ENCODE measurements around the gene MRPL32. TPM values are rescaled to one million over a fixed set of nuclear protein-coding genes. Genes with fewer than 3 reads are reported as not detected.

MRPL32 gene
- total RNA-seq, 5 donors from 2014 or later (not counting 1 experiment from before 2014, with no cell fraction given): 37.0 to 46.6 (median 40.8) TPM

DNA sequence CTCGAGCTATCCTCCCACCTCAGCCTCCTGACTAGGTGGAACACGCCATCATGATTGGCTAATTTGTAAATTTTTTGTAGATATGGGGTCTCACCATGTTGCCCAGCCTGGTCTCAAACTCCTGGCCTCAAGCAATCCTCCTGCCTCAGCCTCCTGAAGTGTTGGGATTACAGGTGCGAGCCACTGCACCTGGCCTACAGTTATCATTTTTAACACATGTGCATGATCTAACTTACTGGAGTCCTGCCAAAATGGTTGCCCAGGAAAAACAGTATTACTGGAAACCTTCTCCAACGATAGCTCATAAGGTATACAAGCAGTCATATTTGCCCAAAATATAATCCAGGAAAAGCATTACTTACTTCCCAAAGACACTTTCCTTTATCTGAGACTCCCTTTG lies 20.2 kb downstream of the MRPL32 start:
- ATAC-seq (replicated peaks in 1 of 4): no peak
- Mint-ChIP-seq H3K4me3 (no peak overlapping the region), H3K36me3 (peaks cover 5% of the 10 kb centered on the region), H3K27ac (no peak overlapping the region), H3K27me3 (peaks cover 0 to 4% of the 10 kb centered on the region in 2 donors), H3K4me1 (no peaks in the 10 kb centered on the region), H3K9me3 (peaks cover 0 to 10% (median 7%) of the 10 kb centered on the region in 3 donors)
- no peak for DNase-seq
- Histone ChIP-seq H3K27me3 (replicated peaks in 1 of 2; ENCODE audit: control insufficient read depth in 2 of 2, extremely low read depth in 1 of 2, insufficient read depth in 2 of 2, low read length in 1 of 2) (peaks cover 0 to 2% of the 10 kb centered on the region in 2 experiments), H3K4me3 (ENCODE audit: control insufficient read depth in 1 of 2, extremely low read depth in 1 of 2, low read length in 1 of 2) (no peak overlapping the region), H3K4me1 (ENCODE audit: control insufficient read depth in 1 of 2, extremely low read depth in 1 of 2, insufficient read depth in 2 of 2, low read length in 2 of 2) (no peaks in the 10 kb centered on the region), H3K27ac (ENCODE audit: low read length) (no peak overlapping the region), H3K36me3 (ENCODE audit: control insufficient read depth in 2 of 2, extremely low read depth in 1 of 2, insufficient read depth in 1 of 2, low read length in 1 of 2) (no peaks in the 10 kb centered on the region), H3K9me3 (no peaks in the 10 kb centered on the region)
- POLR2A ChIA-PET: no interaction called here
- CTCF ChIA-PET: no interaction called here
- 87% methylated on average over 2 of the region's 4 CpGs for WGBS (ENCODE audit: insufficient coverage)

DNA sequence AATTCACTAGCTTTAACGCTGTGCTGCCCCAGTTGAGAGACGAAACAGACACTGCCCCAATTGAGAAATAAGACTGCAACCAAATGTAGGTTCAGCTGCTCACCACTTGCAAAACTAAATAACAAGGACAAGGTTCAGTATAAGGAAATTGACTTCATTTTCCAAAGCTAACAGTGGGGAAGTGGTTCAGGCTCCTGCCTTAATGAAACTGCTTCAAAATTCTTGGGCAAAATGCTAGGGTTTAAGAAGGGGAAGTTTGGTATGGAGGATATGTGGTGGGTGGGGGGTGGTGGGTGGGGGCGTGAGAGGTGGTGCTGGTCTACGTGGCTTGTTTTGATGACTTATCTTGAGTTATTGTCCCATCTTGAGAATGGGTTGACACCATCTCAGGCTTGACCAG lies 21.8 kb downstream of the MRPL32 start:
- 94% methylated on average over 2 of the region's 4 CpGs for WGBS (ENCODE audit: insufficient coverage)
- POLR2A ChIA-PET: no interaction called here

DNA sequence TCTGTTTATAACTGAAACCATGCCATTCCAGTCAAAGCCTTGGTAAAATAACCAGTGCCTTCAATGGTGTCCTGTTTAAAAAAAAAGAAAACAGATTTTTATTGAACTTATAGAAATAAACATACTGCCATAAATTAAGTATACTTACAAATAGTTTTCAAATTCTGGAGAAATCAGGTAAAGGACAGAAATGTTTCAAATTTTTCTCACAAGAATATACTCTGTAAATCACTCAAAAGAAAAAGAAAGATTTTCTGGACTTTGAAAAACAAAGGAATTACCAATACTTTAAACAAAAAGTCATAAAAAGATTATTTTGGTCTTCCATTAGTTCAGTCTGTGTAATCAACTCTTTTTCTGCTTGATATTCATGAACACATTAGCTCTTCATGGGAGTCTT lies 23.9 kb downstream of the MRPL32 start:
- H3K27ac ChIP-seq (ENCODE audit: low read length): no peak overlapping the region
- H3K27ac Mint-ChIP-seq: no peak overlapping the region
- H3K27me3 Mint-ChIP-seq: peaks cover 9% of the 10 kb centered on the region in 2 donors
- H3K9me3 Mint-ChIP-seq: peaks cover 0 to 10% (median 8%) of the 10 kb centered on the region in 3 donors
- H3K27me3 ChIP-seq (replicated peaks in 1 of 2; ENCODE audit: control insufficient read depth in 2 of 2, extremely low read depth in 1 of 2, insufficient read depth in 2 of 2, low read length in 1 of 2): peaks cover 2 to 3% of the 10 kb centered on the region in 2 experiments
- no peaks in the 10 kb centered on the region for H3K9me3 ChIP-seq
- ChIA-PET POLR2A (no interaction called here), CTCF (no interaction called here)
- ATAC-seq (replicated peaks in 1 of 4) (no peak), DNase-seq (no peak)
- H3K4me3 ChIP-seq (ENCODE audit: control insufficient read depth in 1 of 2, extremely low read depth in 1 of 2, low read length in 1 of 2): no peak overlapping the region
- no peaks in the 10 kb centered on the region for H3K4me1 ChIP-seq (ENCODE audit: control insufficient read depth in 1 of 2, extremely low read depth in 1 of 2, insufficient read depth in 2 of 2, low read length in 2 of 2)
- H3K36me3 Mint-ChIP-seq: peaks cover 5% of the 10 kb centered on the region
- no peak overlapping the region for H3K4me3 Mint-ChIP-seq
- no peaks in the 10 kb centered on the region for H3K36me3 ChIP-seq (ENCODE audit: control insufficient read depth in 2 of 2, extremely low read depth in 1 of 2, insufficient read depth in 1 of 2, low read length in 1 of 2)
- H3K4me1 Mint-ChIP-seq: no peaks in the 10 kb centered on the region

More for the DNA sequence above, 21.8 kb downstream of the MRPL32 start:
- H3K4me3 Mint-ChIP-seq: no peak overlapping the region
- H3K4me3 ChIP-seq (ENCODE audit: control insufficient read depth in 1 of 2, extremely low read depth in 1 of 2, low read length in 1 of 2): no peak overlapping the region
- DNase-seq (no peak), ATAC-seq (replicated peaks in 1 of 4) (no peak)
- no peaks in the 10 kb centered on the region for H3K4me1 Mint-ChIP-seq
- H3K36me3 Mint-ChIP-seq: peaks cover 5% of the 10 kb centered on the region
- peaks cover 0 to 10% (median 8%) of the 10 kb centered on the region in 3 donors for H3K9me3 Mint-ChIP-seq
- no peak overlapping the region for H3K27ac ChIP-seq (ENCODE audit: low read length)
- no peaks in the 10 kb centered on the region for H3K9me3 ChIP-seq
- no peaks in the 10 kb centered on the region for H3K36me3 ChIP-seq (ENCODE audit: control insufficient read depth in 2 of 2, extremely low read depth in 1 of 2, insufficient read depth in 1 of 2, low read length in 1 of 2)
- no peak overlapping the region for H3K27ac Mint-ChIP-seq
- peaks cover 0 to 4% of the 10 kb centered on the region in 2 donors for H3K27me3 Mint-ChIP-seq
- peaks cover 0 to 2% of the 10 kb centered on the region in 2 experiments for H3K27me3 ChIP-seq (replicated peaks in 1 of 2; ENCODE audit: control insufficient read depth in 2 of 2, extremely low read depth in 1 of 2, insufficient read depth in 2 of 2, low read length in 1 of 2)
- CTCF ChIA-PET: interaction anchor here in 1 of 2 donors (1.1 kb wide), 1 partner anchor 13 kb away, joined by 4 read pairs; no protein-coding TSS in a partner anchor
- no peaks in the 10 kb centered on the region for H3K4me1 ChIP-seq (ENCODE audit: control insufficient read depth in 1 of 2, extremely low read depth in 1 of 2, insufficient read depth in 2 of 2, low read length in 2 of 2)

DNA sequence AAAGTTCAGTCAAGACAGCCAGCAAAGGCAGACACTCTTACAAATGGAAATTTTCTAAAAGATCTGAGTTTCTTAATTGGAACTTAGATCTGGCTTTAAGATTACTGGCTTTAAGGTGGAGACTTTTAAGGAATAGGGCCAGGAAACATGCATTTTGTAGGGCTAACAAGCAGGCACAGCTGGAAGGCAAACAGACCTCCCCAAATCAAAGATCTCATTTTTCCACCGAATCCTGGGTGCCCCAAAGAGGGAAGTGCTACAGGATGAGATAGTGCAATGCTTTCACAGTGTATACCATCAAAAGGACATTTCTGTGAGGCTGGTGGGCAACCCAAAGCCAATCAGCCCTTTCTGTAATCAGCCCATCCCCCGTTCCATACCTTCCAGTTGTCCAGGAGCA lies 27.4 kb downstream of the MRPL32 start:
- peaks cover 0 to 10% (median 8%) of the 10 kb centered on the region in 3 donors for H3K9me3 Mint-ChIP-seq
- ChIA-PET CTCF (no interaction called here), POLR2A (no interaction called here)
- no peak overlapping the region for H3K4me3 Mint-ChIP-seq
- no peaks in the 10 kb centered on the region for H3K4me1 Mint-ChIP-seq
- WGBS (ENCODE audit: insufficient coverage): no CpG with 5 or more reads among the region's 2 CpGs
- Histone ChIP-seq H3K27ac (ENCODE audit: low read length) (no peak overlapping the region), H3K36me3 (ENCODE audit: control insufficient read depth in 2 of 2, extremely low read depth in 1 of 2, insufficient read depth in 1 of 2, low read length in 1 of 2) (no peaks in the 10 kb centered on the region), H3K4me3 (ENCODE audit: control insufficient read depth in 1 of 2, extremely low read depth in 1 of 2, low read length in 1 of 2) (no peak overlapping the region), H3K4me1 (ENCODE audit: control insufficient read depth in 1 of 2, extremely low read depth in 1 of 2, insufficient read depth in 2 of 2, low read length in 2 of 2) (no peaks in the 10 kb centered on the region), H3K27me3 (replicated peaks in 1 of 2; ENCODE audit: control insufficient read depth in 2 of 2, extremely low read depth in 1 of 2, insufficient read depth in 2 of 2, low read length in 1 of 2) (peaks cover 0 to 3% of the 10 kb centered on the region in 2 experiments), H3K9me3 (no peaks in the 10 kb centered on the region)
- no peak overlapping the region for H3K27ac Mint-ChIP-seq
- ATAC-seq (replicated peaks in 1 of 4) (no peak), DNase-seq (no peak)
- H3K36me3 Mint-ChIP-seq: peaks cover 5% of the 10 kb centered on the region
- H3K27me3 Mint-ChIP-seq: peaks cover 9 to 15% of the 10 kb centered on the region in 2 donors

DNA sequence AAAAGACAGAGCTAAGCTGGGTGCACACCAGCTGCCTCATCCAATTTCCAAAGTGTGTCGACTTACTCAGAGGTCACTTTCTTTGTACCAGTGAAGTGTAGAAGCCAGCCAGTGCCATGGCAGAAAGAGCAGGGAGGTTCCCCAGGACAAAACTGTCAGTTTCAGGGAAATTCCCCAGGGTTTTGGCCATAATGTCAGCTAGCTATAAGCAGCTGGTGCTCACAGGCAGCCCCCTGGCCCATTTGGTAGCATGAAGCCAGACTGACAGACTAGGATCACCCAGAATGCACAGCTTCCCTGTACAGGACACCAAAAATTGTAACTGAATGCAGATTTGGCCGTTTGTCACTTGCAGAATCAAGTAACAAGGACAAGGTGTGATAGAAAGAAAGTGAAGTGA lies 28.6 kb downstream of the MRPL32 start:
- Mint-ChIP-seq H3K27me3 (peaks cover 9 to 15% of the 10 kb centered on the region in 2 donors), H3K27ac (no peak overlapping the region), H3K4me3 (no peak overlapping the region), H3K36me3 (no peaks in the 10 kb centered on the region), H3K9me3 (peaks cover 0 to 4% (median 4%) of the 10 kb centered on the region in 3 donors), H3K4me1 (no peaks in the 10 kb centered on the region)
- CTCF ChIA-PET: no interaction called here
- H3K27ac ChIP-seq (ENCODE audit: low read length): no peak overlapping the region
- no peak for ATAC-seq (replicated peaks in 1 of 4)
- POLR2A ChIA-PET: interaction anchor here in 1 of 2 donors (0.6 kb wide), 1 partner anchor 20 kb away, joined by 3 read pairs; no protein-coding TSS in a partner anchor
- 67% methylated on average over 1 of the region's 2 CpGs for WGBS (ENCODE audit: insufficient coverage)
- no peaks in the 10 kb centered on the region for H3K36me3 ChIP-seq (ENCODE audit: control insufficient read depth in 2 of 2, extremely low read depth in 1 of 2, insufficient read depth in 1 of 2, low read length in 1 of 2)
- DNase-seq: no peak
- peaks cover 0 to 3% of the 10 kb centered on the region in 2 experiments for H3K27me3 ChIP-seq (replicated peaks in 1 of 2; ENCODE audit: control insufficient read depth in 2 of 2, extremely low read depth in 1 of 2, insufficient read depth in 2 of 2, low read length in 1 of 2)
- no peaks in the 10 kb centered on the region for H3K4me1 ChIP-seq (ENCODE audit: control insufficient read depth in 1 of 2, extremely low read depth in 1 of 2, insufficient read depth in 2 of 2, low read length in 2 of 2)
- H3K9me3 ChIP-seq: no peaks in the 10 kb centered on the region
- H3K4me3 ChIP-seq (ENCODE audit: control insufficient read depth in 1 of 2, extremely low read depth in 1 of 2, low read length in 1 of 2): no peak overlapping the region

DNA sequence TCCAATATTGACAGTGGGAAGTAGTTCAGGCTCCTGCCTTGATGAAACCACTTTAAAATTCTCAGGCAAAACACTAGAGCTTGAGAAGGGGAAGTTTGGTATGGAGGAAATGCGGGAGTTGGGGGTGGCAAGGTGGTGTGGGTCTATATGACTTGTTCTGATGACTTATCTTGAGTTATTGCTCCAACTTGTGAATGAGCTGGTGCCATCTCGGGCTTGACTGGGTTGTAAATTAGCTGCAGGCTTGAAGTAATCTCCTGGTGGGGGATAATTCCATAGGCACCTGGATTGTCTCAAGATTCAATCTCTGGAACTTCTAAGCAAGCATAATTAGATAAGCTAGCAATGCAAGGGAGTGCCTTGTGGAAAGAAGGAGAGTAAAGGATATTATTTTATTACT lies 29.0 kb downstream of the MRPL32 start:
- ATAC-seq (replicated peaks in 1 of 4): no peak

DNA sequence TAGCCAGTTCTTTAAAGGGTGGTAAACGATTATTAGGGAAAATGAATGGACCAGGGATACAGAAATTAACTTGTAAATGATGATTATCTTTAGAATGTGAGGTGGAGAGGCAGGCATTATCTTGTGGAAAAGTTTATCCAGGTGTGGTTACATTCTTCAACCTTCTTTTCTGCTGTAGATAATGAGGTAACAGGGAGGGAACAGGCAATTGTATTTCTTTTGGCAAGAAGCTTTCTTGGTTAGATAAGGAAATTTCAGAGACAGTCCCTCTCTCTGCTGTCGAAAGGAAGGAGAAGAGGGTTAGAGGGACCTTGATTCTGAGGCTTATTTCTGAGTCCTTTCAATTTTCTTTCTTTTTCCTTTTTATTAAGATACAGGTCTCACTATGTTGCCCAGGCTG lies 32.1 kb downstream of the MRPL32 start:
- POLR2A ChIA-PET: no interaction called here
- Histone ChIP-seq H3K36me3 (ENCODE audit: control insufficient read depth in 2 of 2, extremely low read depth in 1 of 2, insufficient read depth in 1 of 2, low read length in 1 of 2) (no peaks in the 10 kb centered on the region), H3K4me3 (ENCODE audit: control insufficient read depth in 1 of 2, extremely low read depth in 1 of 2, low read length in 1 of 2) (no peak overlapping the region), H3K27ac (ENCODE audit: low read length) (no peak overlapping the region), H3K4me1 (ENCODE audit: control insufficient read depth in 1 of 2, extremely low read depth in 1 of 2, insufficient read depth in 2 of 2, low read length in 2 of 2) (no peaks in the 10 kb centered on the region), H3K27me3 (replicated peaks in 1 of 2; ENCODE audit: control insufficient read depth in 2 of 2, extremely low read depth in 1 of 2, insufficient read depth in 2 of 2, low read length in 1 of 2) (peaks cover 0 to 3% of the 10 kb centered on the region in 2 experiments), H3K9me3 (no peaks in the 10 kb centered on the region)
- Mint-ChIP-seq H3K4me1 (no peaks in the 10 kb centered on the region), H3K36me3 (no peaks in the 10 kb centered on the region), H3K27me3 (peaks cover 15 to 17% of the 10 kb centered on the region in 2 donors), H3K27ac (no peak overlapping the region), H3K9me3 (no peaks in the 10 kb centered on the region), H3K4me3 (no peak overlapping the region)
- no peak for DNase-seq
- 0% methylated on average over 1 of the region's 2 CpGs for WGBS (ENCODE audit: insufficient coverage)
- no peak for ATAC-seq (replicated peaks in 1 of 4)
- CTCF ChIA-PET: no interaction called here

More for the DNA sequence above, 29.0 kb downstream of the MRPL32 start:
- Histone ChIP-seq H3K4me3 (ENCODE audit: control insufficient read depth in 1 of 2, extremely low read depth in 1 of 2, low read length in 1 of 2) (no peak overlapping the region), H3K9me3 (no peaks in the 10 kb centered on the region), H3K27me3 (replicated peaks in 1 of 2; ENCODE audit: control insufficient read depth in 2 of 2, extremely low read depth in 1 of 2, insufficient read depth in 2 of 2, low read length in 1 of 2) (peaks cover 0 to 3% of the 10 kb centered on the region in 2 experiments), H3K27ac (ENCODE audit: low read length) (no peak overlapping the region), H3K36me3 (ENCODE audit: control insufficient read depth in 2 of 2, extremely low read depth in 1 of 2, insufficient read depth in 1 of 2, low read length in 1 of 2) (no peaks in the 10 kb centered on the region), H3K4me1 (ENCODE audit: control insufficient read depth in 1 of 2, extremely low read depth in 1 of 2, insufficient read depth in 2 of 2, low read length in 2 of 2) (no peaks in the 10 kb centered on the region)
- Mint-ChIP-seq H3K4me3 (no peak overlapping the region), H3K27me3 (peaks cover 9 to 15% of the 10 kb centered on the region in 2 donors), H3K4me1 (no peaks in the 10 kb centered on the region), H3K36me3 (no peaks in the 10 kb centered on the region), H3K27ac (no peak overlapping the region), H3K9me3 (peaks cover 0 to 4% (median 4%) of the 10 kb centered on the region in 3 donors)
- ChIA-PET CTCF (no interaction called here), POLR2A (no interaction called here)
- 14% methylated on average over 1 of the region's 2 CpGs for WGBS (ENCODE audit: insufficient coverage)
- no peak for DNase-seq
